PFSK-1 (cell line): ENCODE data around the gene UBASH3A.

Source experiments
- FOXP2 ChIP-seq: optimal IDR thresholded peaks from 2 replicates; pipeline ENCODE3; 2011; ENCODE audit warnings: borderline replicate concordance, control low read depth, inconsistent platforms; ENCODE audit not compliant: insufficient read depth; ENCODE audit errors: extremely low read length, extremely low read depth
- POLR2AphosphoS5 ChIP-seq: IDR thresholded peaks from 2 replicates; pipeline ENCODE4 v1.6.1; 2012; ENCODE audit warnings: low read depth, mild to moderate bottlenecking, control low read depth, low read length, moderate library complexity
- REST ChIP-seq, 2 experiments: IDR thresholded peaks; 2 replicates each; pipeline versions ENCODE4 v1.6.1 to v1.8.0; 2011 to 2012; ENCODE audit warnings: low read depth in 2 of 2, low read length in 2 of 2, control low read depth in 1 of 2, inconsistent platforms in 1 of 2, mild to moderate bottlenecking in 1 of 2, moderate library complexity in 1 of 2; ENCODE audit not compliant: insufficient read depth in 1 of 2
- SIN3A ChIP-seq: IDR thresholded peaks from 2 replicates; pipeline ENCODE4 v1.6.1; 2012; ENCODE audit warnings: mild to moderate bottlenecking, low read length, moderate library complexity, borderline replicate concordance; ENCODE audit not compliant: insufficient read depth
- TAF1 ChIP-seq: IDR thresholded peaks from 2 replicates; pipeline ENCODE4 v1.6.1; 2012; ENCODE audit warnings: low read length, control low read depth, borderline replicate concordance; ENCODE audit not compliant: insufficient read depth

Gene UBASH3A

DNA sequence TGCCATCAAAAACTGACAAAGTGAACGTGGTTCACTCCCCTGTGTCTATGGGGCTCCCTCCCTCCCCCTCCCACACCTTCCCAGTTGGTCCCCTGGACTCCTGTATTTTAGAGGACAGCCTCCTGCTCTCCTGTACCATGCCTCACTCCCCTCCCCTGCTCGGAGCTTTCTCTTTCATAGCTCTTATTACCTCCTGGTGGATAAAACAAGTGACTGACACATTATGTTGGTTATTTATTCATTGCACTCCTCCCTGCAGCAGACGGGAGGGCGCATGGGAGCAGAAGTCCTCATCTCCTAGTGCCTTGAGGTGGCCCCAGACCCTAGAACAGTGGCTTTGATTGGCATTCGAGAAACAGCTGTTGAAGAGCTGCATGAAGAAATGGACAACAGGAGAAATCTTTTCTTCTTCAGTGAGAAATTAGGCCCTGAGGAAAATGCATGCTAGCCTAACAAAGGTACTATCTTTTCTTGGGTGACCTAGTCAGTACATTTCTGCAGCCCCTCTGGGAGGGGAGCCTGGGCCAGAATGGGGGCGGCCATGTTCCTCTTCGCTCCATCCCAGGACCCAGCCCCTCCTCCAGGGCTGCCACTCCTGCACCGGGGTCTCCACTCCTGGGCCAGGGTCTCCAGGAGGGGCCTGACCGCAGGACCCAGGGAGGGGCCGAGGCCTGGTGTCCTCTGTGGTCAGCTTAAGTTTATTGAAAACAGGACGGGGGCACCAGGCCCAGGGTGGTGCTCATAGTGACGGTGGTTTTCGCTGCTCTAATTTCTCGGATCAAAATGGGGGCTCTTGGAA, 36.1 kb upstream of the UBASH3A start:
- TF ChIP-seq FOXP2 (no peak), REST (IDR thresholded peaks at IDR 0.05; ENCODE audit: insufficient read depth in 1 of 2, low read depth in 2 of 2, low read length in 2 of 2) (no peak), TAF1 (no peak), SIN3A (no peak), POLR2AphosphoS5 (no peak)

DNA sequence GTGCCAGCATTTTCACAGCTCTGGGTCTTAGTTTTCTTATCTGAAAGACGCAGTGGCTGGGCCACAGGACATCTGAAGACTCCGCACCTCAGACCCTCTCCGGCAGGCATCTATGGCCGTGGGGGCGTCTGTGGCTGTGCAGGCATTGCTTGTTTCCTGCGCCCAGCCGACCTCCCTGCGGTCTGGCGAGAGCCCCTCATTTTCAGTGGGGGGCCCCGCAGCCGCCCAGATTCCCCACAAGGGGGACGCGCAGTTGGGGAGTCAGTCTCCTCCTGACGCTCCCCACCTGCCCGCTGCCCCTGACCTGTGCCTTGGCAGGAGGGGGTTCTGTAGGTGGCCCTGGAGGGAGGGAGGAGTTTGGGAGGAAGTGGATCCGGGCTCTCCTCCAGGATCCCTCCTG, 33.9 kb upstream of the UBASH3A start:
- TF ChIP-seq POLR2AphosphoS5 (no peak), FOXP2 (no peak), TAF1 (no peak), REST (IDR thresholded peaks at IDR 0.05; ENCODE audit: insufficient read depth in 1 of 2, low read depth in 2 of 2, low read length in 2 of 2) (no peak)

- TF ChIP-seq SIN3A (no peak), REST (IDR thresholded peaks at IDR 0.05; ENCODE audit: insufficient read depth in 1 of 2, low read depth in 2 of 2, low read length in 2 of 2) (no peak), TAF1 (no peak), FOXP2 (no peak), POLR2AphosphoS5 (no peak)
Measured at GRCh38 chr21:42370894-42371654, 32.6 kb upstream of the UBASH3A start.

- TF ChIP-seq REST (IDR thresholded peaks at IDR 0.05; ENCODE audit: insufficient read depth in 1 of 2, low read depth in 2 of 2, low read length in 2 of 2) (no peak), SIN3A (no peak), FOXP2 (no peak), TAF1 (no peak)
Measured at GRCh38 chr21:42373196-42373907, 30.4 kb upstream of the UBASH3A start.
